Esophagus (tissue), 2 donors: ENCODE data around the gene AUNIP. TPM values are rescaled to one million over a fixed set of nuclear protein-coding genes. Genes with fewer than 3 reads are reported as not detected.
A peak's percentile ranks its signal among the peaks of the same experiment; 100 is the strongest.

Source experiments
- H3K27ac ChIP-seq, 2 donors: one replicate each; pipeline ENCODE4 v1.5.1; 2013; ENCODE audit warnings: low read depth in 2 of 2, mild to moderate bottlenecking in 2 of 2, inconsistent platforms in 1 of 2, low read length in 1 of 2, moderate library complexity in 1 of 2
- H3K27me3 ChIP-seq, 2 donors: one replicate each; pipeline ENCODE4 v1.6.1; 2013; ENCODE audit warnings: low read length in 2 of 2, control low read depth in 1 of 2, mild to moderate bottlenecking in 1 of 2; ENCODE audit not compliant: insufficient read depth in 2 of 2, control insufficient read depth in 1 of 2
- H3K36me3 ChIP-seq, 2 donors: one replicate each; pipeline ENCODE4 v1.6.1; 2013; ENCODE audit warnings: low read length in 1 of 2; ENCODE audit not compliant: control insufficient read depth in 2 of 2, insufficient read depth in 2 of 2
- H3K4me1 ChIP-seq, 2 donors: one replicate each; pipeline ENCODE4 v1.6.1; 2013; ENCODE audit warnings: low read length in 1 of 2; ENCODE audit not compliant: control insufficient read depth in 2 of 2, insufficient read depth in 2 of 2
- H3K4me3 ChIP-seq, 2 donors: one replicate each; pipeline ENCODE4 v1.5.1; 2013; ENCODE audit warnings: low read length in 2 of 2, mild to moderate bottlenecking in 2 of 2, low read depth in 1 of 2, moderate library complexity in 1 of 2
- H3K9me3 ChIP-seq, 2 donors: one replicate each; pipeline ENCODE4 v1.6.1; 2013; ENCODE audit warnings: mild to moderate bottlenecking in 2 of 2, low read depth in 1 of 2, low read length in 1 of 2, moderate library complexity in 1 of 2; ENCODE audit not compliant: control insufficient read depth in 2 of 2, insufficient read depth in 1 of 2
- WGBS, 2 donors: extraction: QIAGEN DNeasy Blood & Tissue Kit; methylation state at CpG; one replicate each; pipeline ENCODE4 v1.1.7; 2013; 5-methylcytosine and 5-hydroxymethylcytosine counted together
- polyA plus RNA-seq, 2 donors: library from polyadenylated mRNA; stranded (reverse); fragments of 200-250 nt; gene quantifications; one replicate each; pipeline ENCODE4 v1.2.3, GENCODE V29; 2013
- donor health status: healthy with polysubstance abuse.
- donor health status: Bipolar disorder and iron deficiency.

AUNIP gene
- polyA plus RNA-seq, 2 donors = 1.1 to 2.0 TPM

DNA sequence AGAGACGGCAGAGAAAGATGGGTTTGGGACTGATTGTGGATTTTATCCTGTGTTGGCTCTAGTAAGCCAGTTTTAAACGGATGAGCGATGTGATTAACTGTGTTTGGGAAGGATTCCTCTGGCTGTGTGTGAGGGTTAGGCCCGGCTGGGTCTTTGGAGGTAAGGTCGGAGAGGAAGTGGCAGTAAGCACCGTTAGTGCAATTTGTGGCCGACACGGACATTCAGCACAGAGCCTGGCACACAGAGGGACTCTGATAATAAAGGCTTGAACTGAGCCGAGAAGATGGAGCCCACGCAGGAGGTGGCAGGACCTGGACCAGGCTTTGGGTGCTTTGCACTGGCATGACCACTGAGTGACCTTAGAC, 38.2 kb downstream of the AUNIP start:
- peaks cover 0 to 18% of the 10 kb centered on the region in 2 donors for H3K4me1 ChIP-seq
- H3K4me3 ChIP-seq = peak overlapping the region; percentile 87 to 88
- peaks cover 0 to 5% of the 10 kb centered on the region in 2 donors for H3K36me3 ChIP-seq
- peak overlapping the region; percentile 97 to 98 for H3K27ac ChIP-seq
- no peaks in the 10 kb centered on the region for H3K27me3 ChIP-seq
- 23 to 25% methylated on average over 10 of the region's 10 CpGs for WGBS, 2 donors
- H3K9me3 ChIP-seq = no peaks in the 10 kb centered on the region

DNA sequence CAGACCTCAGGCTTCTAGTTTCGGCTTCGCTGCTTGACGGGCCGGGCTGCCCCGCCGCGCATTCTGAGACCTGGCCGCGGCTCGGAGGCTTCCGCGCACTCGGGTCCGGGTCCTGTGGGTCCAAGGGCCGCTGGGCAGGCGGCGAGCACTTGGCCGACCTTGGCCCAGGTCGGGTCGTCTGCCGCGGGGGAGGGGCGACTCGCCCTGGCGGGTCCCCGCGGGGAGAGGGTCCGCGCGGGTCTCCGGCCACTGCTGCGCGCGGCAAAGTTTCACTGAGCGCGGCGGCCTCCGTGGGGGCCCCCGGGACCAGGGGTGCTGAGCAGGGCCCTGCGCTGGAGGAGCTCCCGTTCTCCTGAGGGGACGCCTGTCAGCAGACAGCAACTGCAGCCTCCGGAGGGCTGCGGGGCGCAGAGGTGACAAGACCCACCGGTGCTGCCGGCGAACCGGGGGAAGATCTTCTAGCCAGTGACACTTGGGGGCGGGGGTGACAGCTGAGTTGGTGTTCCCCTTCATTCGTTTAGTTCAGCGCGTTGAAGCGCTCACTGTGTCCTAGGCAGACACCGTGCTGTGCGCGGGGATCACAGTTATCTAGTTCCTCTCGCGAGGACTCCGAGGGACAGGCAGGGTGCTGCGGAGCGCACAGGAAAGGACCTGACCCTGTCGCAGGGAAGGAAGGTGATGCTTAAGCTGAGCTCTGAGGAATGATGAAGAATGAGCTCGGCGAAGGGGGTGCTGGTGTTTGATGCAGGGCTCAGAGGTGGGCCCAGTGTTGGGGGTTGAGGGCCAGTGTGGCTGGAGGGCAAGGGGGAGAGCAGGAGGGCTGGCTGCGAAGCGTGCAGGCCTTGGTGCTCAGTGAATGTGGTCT, 38.8 kb downstream of the AUNIP start:
- peak overlapping the region; percentile 87 to 88 for H3K4me3 ChIP-seq
- peaks cover 0 to 18% of the 10 kb centered on the region in 2 donors for H3K4me1 ChIP-seq
- peak overlapping the region; percentile 97 to 98 for H3K27ac ChIP-seq
- 1% methylated on average over 64 to 67 of the region's 67 CpGs for WGBS, 2 donors
- H3K27me3 ChIP-seq = no peaks in the 10 kb centered on the region
- peaks cover 0 to 7% of the 10 kb centered on the region in 2 donors for H3K36me3 ChIP-seq
- H3K9me3 ChIP-seq = no peaks in the 10 kb centered on the region

DNA sequence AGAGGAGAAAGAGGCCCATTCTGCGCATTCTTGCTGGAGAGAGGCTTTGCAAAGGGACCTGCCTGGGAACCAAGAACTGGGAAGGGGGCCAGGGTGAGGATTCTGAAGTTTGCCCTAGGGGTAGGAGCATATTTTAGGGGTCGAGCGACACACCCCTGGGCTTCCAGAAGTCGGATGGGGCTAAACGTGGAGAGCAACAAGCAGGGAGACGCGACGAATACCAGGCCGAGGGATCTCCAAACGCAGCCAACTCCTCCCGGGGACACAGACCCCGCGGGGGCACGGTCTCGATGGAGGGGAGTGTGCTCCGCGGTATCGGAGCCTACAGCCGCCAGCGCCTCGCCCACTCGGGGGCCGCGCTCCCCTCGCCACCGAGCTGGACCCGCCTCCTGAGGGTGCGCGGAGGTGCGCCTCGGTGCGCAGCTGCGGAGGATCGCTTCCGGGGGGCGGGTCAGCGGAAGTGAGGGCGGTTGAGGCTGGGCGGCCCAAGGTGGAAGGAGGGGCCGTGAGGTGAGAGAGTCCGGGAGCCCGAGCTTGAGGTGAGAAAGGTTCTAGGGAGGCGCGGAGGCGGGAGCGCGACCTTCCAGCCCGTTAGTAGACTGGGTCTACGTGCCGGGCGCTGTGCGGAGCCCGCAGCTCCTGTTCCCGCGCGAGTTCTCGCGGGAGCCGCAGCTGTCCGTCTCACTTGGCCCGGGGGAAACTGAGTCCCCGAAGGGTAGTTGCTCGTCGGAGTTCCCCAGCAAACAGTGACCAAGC, 39.6 kb downstream of the AUNIP start, which contains the start of gene MTFR1L:
Gene MTFR1L (plus strand): TSS at position 464 of the 756 bp plus-strand sequence. CDS start 3,151 bp downstream, outside the sequence.
- Histone ChIP-seq H3K27ac (peak within 1 kb of the TSS; percentile 97 to 98), H3K4me3 (peak within 1 kb of the TSS; percentile 87 to 88), H3K4me1 (peaks cover 0 to 18% of the 10 kb centered on the region in 2 donors), H3K36me3 (peaks cover 0 to 13% of the 10 kb centered on the region in 2 donors), H3K27me3 (no peaks in the 10 kb centered on the region), H3K9me3 (no peaks in the 10 kb centered on the region)
- WGBS, 2 donors = 0 to 1% methylated on average over 62 to 64 of the region's 64 CpGs

DNA sequence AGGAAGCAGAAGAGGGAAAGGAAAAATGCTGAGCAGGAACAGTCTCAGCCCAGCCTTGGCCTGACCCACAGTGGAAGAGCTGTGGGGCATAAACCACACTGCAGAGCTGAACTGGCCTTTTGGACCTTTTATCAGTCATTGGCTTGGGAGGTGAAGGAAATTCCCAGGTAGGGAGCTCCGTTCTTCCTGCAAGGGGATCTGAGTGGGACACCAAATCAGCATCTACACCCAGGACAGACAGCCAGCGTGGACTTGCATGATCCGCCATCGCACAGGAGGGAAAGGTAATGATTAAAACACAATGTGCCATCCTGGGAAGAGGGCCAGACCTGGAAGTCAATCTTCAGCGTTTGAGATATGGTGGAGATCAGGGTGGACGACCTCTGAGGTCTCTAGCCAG, 40.7 kb downstream of the AUNIP start:
- H3K36me3 ChIP-seq = peaks cover 0 to 22% of the 10 kb centered on the region in 2 donors
- peaks cover 0 to 18% of the 10 kb centered on the region in 2 donors for H3K4me1 ChIP-seq
- no peaks in the 10 kb centered on the region for H3K27me3 ChIP-seq
- H3K4me3 ChIP-seq = peak overlapping the region in 1 of 2 donors; percentile 87
- 34 to 38% methylated on average over 6 of the region's 6 CpGs for WGBS, 2 donors
- peak overlapping the region; percentile 97 to 98 for H3K27ac ChIP-seq
- no peaks in the 10 kb centered on the region for H3K9me3 ChIP-seq

DNA sequence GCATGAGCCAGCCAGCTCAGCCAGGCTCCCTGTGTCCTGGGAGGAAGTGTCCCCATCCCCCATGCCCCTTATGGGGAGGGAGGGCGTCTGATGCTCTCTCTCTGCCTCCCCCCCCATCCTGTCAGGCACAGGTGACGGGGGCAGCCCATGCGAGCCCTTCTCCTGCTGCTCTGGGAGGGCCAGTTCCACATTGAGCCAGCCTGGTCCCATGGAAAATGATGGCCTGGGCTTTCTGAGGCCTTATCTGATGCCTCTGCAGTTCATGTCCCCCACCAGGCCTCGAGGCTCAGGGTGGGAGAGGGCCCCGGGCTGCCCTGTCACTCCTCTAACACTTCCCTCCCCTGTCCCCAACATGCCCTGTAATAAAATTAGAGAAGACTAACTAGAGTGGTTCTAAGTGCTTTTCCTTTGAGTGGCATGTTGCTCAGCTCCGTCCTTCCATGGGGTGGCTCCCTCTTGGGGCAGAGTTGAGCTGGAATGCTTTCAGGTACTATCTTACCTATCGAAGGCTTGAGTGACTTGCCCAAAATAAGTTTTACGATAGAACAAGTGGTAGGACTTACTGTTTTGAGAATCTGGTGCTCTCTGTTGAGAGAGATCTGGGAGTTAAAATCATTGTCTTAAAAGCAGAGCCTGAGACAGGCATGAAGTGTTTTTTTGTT, 41.3 kb downstream of the AUNIP start:
- Histone ChIP-seq H3K27me3 (no peaks in the 10 kb centered on the region), H3K36me3 (peaks cover 0 to 24% of the 10 kb centered on the region in 2 donors), H3K4me3 (no peak overlapping the region), H3K4me1 (peaks cover 0 to 18% of the 10 kb centered on the region in 2 donors), H3K27ac (peak overlapping the region; percentile 52 to 98), H3K9me3 (no peaks in the 10 kb centered on the region)
- 45 to 51% methylated on average over 8 of the region's 8 CpGs for WGBS, 2 donors

DNA sequence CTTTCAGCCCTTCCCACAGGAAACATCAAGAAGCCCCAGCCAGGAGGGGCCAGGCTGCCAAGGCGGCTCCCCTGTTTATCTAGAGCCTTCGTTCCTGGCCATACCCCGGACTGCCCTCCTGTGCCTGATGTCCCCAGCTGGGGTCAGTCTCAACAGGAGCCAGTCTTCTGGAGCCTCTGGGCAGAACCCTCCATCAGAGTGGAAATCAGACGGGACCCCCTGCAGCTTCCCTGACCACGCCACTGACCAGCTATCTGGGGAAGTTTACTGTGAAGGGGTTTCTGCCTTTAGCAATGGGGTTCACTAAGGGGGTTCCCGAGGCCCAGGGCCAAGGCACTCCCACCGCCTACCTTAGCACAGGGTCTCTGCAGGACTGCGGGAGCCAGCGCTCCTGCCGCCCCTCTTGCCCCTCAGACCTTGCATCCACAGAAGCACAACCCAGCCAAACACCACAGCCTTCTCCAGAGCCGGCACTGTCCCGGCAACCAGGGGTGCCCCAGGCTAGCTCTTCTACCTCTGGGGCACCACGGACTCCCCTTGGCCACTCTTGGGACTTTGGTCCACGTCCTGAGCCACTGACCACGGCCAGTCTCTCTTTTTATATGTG, 43.0 kb downstream of the AUNIP start:
- no peak overlapping the region for H3K27ac ChIP-seq
- H3K4me1 ChIP-seq = peaks cover 0 to 9% of the 10 kb centered on the region in 2 donors
- H3K4me3 ChIP-seq = no peak overlapping the region
- H3K27me3 ChIP-seq = no peaks in the 10 kb centered on the region
- no peaks in the 10 kb centered on the region for H3K9me3 ChIP-seq
- H3K36me3 ChIP-seq = peaks cover 0 to 31% of the 10 kb centered on the region in 2 donors
- 85 to 88% methylated on average over 15 of the region's 15 CpGs for WGBS, 2 donors

DNA sequence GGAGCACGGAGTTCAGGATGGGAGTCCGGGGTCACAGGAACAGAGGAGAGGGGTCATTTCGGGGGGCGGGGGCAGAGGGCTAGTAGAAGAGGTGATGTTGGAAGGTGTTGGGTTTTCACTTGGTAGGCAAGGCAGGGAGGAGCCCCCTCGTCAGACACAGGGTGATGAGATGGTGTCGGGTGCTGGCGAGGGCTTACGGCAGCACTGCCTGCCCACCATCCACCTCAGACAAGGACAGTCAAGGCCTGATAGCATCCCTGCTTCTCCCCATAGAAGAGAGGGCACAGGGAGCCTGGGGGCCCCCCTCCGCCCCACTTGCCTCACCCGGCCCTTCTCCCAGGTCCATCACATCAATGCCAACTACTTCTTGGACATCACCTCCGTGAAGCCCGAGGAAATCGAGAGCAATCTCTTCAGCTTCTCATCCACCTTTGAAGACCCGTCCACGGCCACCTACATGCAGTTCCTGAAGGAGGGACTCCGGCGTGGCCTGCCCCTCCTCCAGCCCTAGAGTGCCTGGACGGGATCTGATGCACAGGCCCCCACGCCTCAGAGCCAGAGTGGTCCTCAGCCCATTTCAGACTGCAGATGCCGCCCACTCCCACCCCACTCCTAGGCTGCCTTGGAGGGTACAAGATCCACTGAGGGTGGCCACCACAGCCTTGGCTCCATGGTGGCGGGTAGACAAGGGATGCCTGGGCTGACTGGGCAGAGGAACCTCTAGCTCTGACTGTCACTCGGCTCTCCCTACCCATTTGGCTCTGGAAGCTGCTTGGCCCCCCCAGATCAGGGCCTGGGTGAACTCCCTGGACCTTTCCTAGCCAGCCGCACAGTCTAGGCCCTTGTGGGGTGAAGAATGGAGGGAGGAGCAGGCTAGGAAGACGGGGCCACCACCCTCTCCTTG, 43.8 kb downstream of the AUNIP start:
- H3K36me3 ChIP-seq = peaks cover 0 to 36% of the 10 kb centered on the region in 2 donors
- H3K4me1 ChIP-seq = peaks cover 0 to 8% of the 10 kb centered on the region in 2 donors
- 88% methylated on average over 24 of the region's 24 CpGs for WGBS, 2 donors
- H3K4me3 ChIP-seq = no peak overlapping the region
- no peak overlapping the region for H3K27ac ChIP-seq
- no peaks in the 10 kb centered on the region for H3K27me3 ChIP-seq
- H3K9me3 ChIP-seq = no peaks in the 10 kb centered on the region

DNA sequence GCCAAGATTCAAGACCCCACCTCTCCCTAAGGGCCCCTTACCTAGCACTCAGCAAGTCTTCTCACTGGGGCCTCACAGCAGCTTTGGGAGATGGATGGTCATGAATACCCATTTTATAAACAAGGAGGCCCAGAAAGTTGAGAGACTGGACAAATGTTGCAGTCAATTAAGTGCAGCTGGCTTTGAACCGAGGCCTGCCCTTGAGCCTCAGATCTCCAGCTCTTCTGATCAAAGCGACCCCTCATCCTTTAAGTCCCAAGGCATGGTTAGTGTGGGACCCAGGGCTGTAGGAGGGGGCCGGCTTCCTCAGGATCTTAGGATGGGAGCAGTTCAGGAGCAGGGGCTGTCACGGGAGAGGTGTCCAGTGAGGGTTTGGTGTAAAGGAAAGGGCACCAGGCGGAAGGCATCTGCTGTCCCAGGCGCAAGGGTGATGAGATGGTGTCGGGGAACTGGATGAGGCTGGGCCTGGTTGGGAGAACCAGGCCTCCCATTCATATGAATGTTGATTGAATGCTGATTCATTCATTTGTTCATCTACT, 44.6 kb downstream of the AUNIP start:
- Histone ChIP-seq H3K27ac (no peak overlapping the region), H3K36me3 (peaks cover 0 to 41% of the 10 kb centered on the region in 2 donors), H3K27me3 (no peaks in the 10 kb centered on the region), H3K4me3 (no peak overlapping the region), H3K9me3 (no peaks in the 10 kb centered on the region), H3K4me1 (peaks cover 0 to 9% of the 10 kb centered on the region in 2 donors)
- 83 to 86% methylated on average over 7 of the region's 7 CpGs for WGBS, 2 donors
